Activated CD4-positive, CD25-positive, alpha-beta regulatory T cell (primary cell): ENCODE measurements around the gene SPTBN4.
"Not testable (repeated sequence)": the region's sequence is repeated elsewhere in the genome, so short reads cannot be mapped to it uniquely, and the experiment has no call there.

Source experiments
- DNase-seq, 4 experiments: peaks; one replicate each; lab custom pipeline; 2025; lab: John Stamatoyannopoulos, UW

Gene SPTBN4

GRCh38 chr19:40507892-40508291, 41.1 kb downstream of the SPTBN4 start:
- no peak for DNase-seq

- no peak for DNase-seq
Measured at GRCh38 chr19:40508739-40509260, 42.0 kb downstream of the SPTBN4 start.

- no peak for DNase-seq
Measured at GRCh38 chr19:40510526-40511115, 43.8 kb downstream of the SPTBN4 start.

- DNase-seq, result no peak
Measured at GRCh38 chr19:40511487-40511886, 44.7 kb downstream of the SPTBN4 start.

- no peak for DNase-seq
Measured at GRCh38 chr19:40512110-40512472, 45.3 kb downstream of the SPTBN4 start.

GRCh38 chr19:40512473-40513344, 45.9 kb downstream of the SPTBN4 start:
- DNase-seq, result no peak

GRCh38 chr19:40513345-40513678, 46.5 kb downstream of the SPTBN4 start:
- no peak for DNase-seq

GRCh38 chr19:40513741-40514315, 47.0 kb downstream of the SPTBN4 start:
- no peak for DNase-seq

- DNase-seq, result no peak
Measured at GRCh38 chr19:40517248-40517647, 50.4 kb downstream of the SPTBN4 start.

- no peak for DNase-seq
Measured at GRCh38 chr19:40519352-40520322, 52.8 kb downstream of the SPTBN4 start.

GRCh38 chr19:40521276-40521675, 54.5 kb downstream of the SPTBN4 start:
- DNase-seq, result no peak

GRCh38 chr19:40521900-40522299, 55.1 kb downstream of the SPTBN4 start:
- not testable (repeated sequence) for DNase-seq

- DNase-seq, result no peak
Measured at GRCh38 chr19:40523322-40524047, 56.7 kb downstream of the SPTBN4 start.

GRCh38 chr19:40524133-40524549, 57.3 kb downstream of the SPTBN4 start:
- no peak for DNase-seq

GRCh38 chr19:40524655-40525054, 57.9 kb downstream of the SPTBN4 start:
- DNase-seq, result no peak

GRCh38 chr19:40525234-40526051, 58.6 kb downstream of the SPTBN4 start:
- DNase-seq, result no peak

GRCh38 chr19:40528078-40528477, 61.3 kb downstream of the SPTBN4 start:
- DNase-seq, result no peak

- no peak for DNase-seq
Measured at GRCh38 chr19:40528533-40529092, 61.8 kb downstream of the SPTBN4 start.

- peak; percentile 79 to 81 (median 80) for DNase-seq
Measured at GRCh38 chr19:40529093-40529954, 62.5 kb downstream of the SPTBN4 start.
